Pancreas (tissue), 10 donors: ENCODE measurements around the gene METRN. TPM values are rescaled to one million over a fixed set of nuclear protein-coding genes. Genes with fewer than 3 reads are reported as not detected.

Source experiments
- ATAC-seq, 4 donors: fragments of 200-7000 bp; cut with Tn5 transposase; one replicate each; pipeline versions ENCODE4 v1.8.0 to v1.9.1; 2020; ENCODE audit warnings: mild to moderate bottlenecking in 4 of 4, moderate library complexity in 4 of 4
- DNase-seq, 6 donors: peaks; one replicate each; pipeline ENCODE4 v3.0.0-alpha.2; 2020
- FAIRE-seq: peaks from 2 replicates; lab custom pipeline; 2012; peaks lifted over from hg19 to GRCh38; lab: Jason Lieb, UNC
- H3K27ac ChIP-seq, 4 donors: fragments of 200-600 bp; sonication (generic); 1 replicate in 3 of 4; 2 replicates in 1 of 4; pipeline versions ENCODE4 v1.5.0 to v1.8.0; 2020
- H3K27me3 ChIP-seq, 4 donors: fragments of 200-600 bp; one replicate each; pipeline ENCODE4 v1.8.0; 2021
- H3K36me3 ChIP-seq, 3 donors: fragments of 200-600 bp; sonication (generic) in 1 of 3; one replicate each; pipeline versions ENCODE4 v1.5.0 to v1.8.0; 2020 to 2021
- H3K4me1 ChIP-seq, 3 donors: fragments of 200-600 bp; one replicate each; pipeline ENCODE4 v1.8.0; 2021
- H3K4me3 ChIP-seq, 4 donors: fragments of 200-600 bp; sonication (generic) in 2 of 4; one replicate each; pipeline versions ENCODE4 v1.5.0 to v1.8.0; 2020 to 2021
- H3K9me3 ChIP-seq, 4 donors: fragments of 200-600 bp; one replicate each; pipeline ENCODE4 v1.8.0; 2021
- WGBS, 2 donors: extraction: QIAGEN DNeasy Blood & Tissue Kit; methylation state at CpG; one replicate each; pipeline ENCODE4 v1.1.7; 2013; 5-methylcytosine and 5-hydroxymethylcytosine counted together
- intact Hi-C, 3 donors: fragments of 100-400 bp; cut with DNase I; formaldehyde crosslinking; loops; one replicate each; pipeline versions ENCODE4 v1.11.1 to v1.14.2; 2022
- polyA plus RNA-seq, 2 donors: library from polyadenylated mRNA; stranded (reverse); fragments of 200-250 nt; gene quantifications; one replicate each; pipeline ENCODE4 v1.2.3, GENCODE V29; 2013
- total RNA-seq, 6 donors: library from RNA; stranded (reverse); fragmentation: NEBNext Ultra II Directional in 4 of 6; extraction: Animal tissue kit (Norgen Biotek cat#: 25700) in 4 of 6; gene quantifications; one replicate each; pipeline versions ENCODE4 v1.2.1 to v1.2.4, GENCODE V29; 2021 to 2023
- TF ChIP-seq, protein P1 (sequence below), 4 donors: fragments of 200-600 bp; sonication (generic) in 3 of 4; IDR thresholded peaks; one replicate each; pipeline versions ENCODE4 v1.5.0 to v1.8.0; 2021; ENCODE audit warnings: antibody characterized with exemption in 4 of 4
- donor health status: healthy with polysubstance abuse.
- donor health status: DM: no; HTN: no; CAD: no; lungs with moderate emphysema.
- donor health status: DM: no; HTN: no; CAD: no.
- donor health status: control.
- donor health status: control.
- donor health status: Bipolar disorder and iron deficiency.
- donor health status: DM: yes; HTN: yes; CAD: no.
- donor health status: DM: no; HTN: no; CAD: no.
- donor health status: DM: no; HTN: no; CAD: no.
- donor health status: DM: yes; HTN: yes; CAD: no.

Gene METRN
- total and polyA plus RNA-seq, 8 donors = 27.6 to 82.0 (median 42.2) TPM

GRCh38 chr16:674968-675883, 39.7 kb upstream of the METRN start, which contains the start of gene RHBDL1:
Gene RHBDL1 (plus strand): TSS chr16:675671. CDS start chr16:675791, 120 bp downstream.
- DNase-seq (peak in 3 of 6 donors; percentile 53 to 87 (median 76)), FAIRE-seq (no peak), ATAC-seq (no peak)
- H3K27ac ChIP-seq = no peak within 1 kb of the TSS
- peak within 1 kb of the TSS in 2 of 4 donors; percentile 30 to 35 for H3K4me3 ChIP-seq
- no peaks in the 10 kb centered on the region for H3K4me1 ChIP-seq
- H3K27me3 ChIP-seq = no peaks in the 10 kb centered on the region
- TF ChIP-seq, protein P1, sequence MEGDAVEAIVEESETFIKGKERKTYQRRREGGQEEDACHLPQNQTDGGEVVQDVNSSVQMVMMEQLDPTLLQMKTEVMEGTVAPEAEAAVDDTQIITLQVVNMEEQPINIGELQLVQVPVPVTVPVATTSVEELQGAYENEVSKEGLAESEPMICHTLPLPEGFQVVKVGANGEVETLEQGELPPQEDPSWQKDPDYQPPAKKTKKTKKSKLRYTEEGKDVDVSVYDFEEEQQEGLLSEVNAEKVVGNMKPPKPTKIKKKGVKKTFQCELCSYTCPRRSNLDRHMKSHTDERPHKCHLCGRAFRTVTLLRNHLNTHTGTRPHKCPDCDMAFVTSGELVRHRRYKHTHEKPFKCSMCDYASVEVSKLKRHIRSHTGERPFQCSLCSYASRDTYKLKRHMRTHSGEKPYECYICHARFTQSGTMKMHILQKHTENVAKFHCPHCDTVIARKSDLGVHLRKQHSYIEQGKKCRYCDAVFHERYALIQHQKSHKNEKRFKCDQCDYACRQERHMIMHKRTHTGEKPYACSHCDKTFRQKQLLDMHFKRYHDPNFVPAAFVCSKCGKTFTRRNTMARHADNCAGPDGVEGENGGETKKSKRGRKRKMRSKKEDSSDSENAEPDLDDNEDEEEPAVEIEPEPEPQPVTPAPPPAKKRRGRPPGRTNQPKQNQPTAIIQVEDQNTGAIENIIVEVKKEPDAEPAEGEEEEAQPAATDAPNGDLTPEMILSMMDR (IDR thresholded peaks at IDR 0.05) = no peak
- no peaks in the 10 kb centered on the region for H3K9me3 ChIP-seq
- 9 to 16% methylated on average over 31 to 73 of the region's 73 CpGs for WGBS, 2 donors
- intact Hi-C loops = no loop called here
- peaks cover 0 to 28% (median 27%) of the 10 kb centered on the region in 3 donors for H3K36me3 ChIP-seq

DNA sequence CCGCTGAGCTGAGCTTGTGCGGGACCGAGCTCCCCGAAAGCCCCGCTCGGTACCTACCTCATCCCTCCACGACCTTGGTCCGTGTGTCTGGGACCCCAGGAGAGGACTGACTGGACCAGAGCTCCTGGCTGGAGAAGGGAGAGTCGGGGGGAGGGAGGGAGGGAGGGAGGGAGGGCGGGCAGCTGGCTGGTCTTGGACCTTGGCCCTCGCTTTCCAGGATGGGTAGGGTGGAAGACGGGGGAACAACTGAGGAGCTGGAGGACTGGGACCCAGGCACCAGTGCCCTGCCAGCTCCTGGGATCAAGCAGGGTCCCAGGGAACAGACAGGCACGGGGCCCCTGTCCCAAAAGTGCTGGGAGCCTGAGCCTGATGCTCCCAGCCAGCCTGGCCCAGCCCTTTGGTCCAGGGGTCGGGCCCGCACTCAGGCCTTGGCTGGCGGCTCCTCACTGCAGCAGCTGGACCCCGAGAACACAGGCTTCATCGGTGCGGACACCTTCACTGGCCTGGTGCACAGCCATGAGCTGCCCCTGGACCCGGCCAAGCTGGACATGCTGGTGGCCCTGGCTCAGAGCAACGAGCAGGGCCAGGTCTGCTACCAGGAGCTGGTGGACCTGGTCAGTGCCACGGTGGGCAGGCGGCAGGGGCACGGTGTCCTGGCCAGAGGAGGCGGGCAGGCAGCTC, 38.9 kb upstream of the METRN start:
- intact Hi-C loops = no loop called here
- FAIRE-seq (no peak), ATAC-seq (no peak)

DNA sequence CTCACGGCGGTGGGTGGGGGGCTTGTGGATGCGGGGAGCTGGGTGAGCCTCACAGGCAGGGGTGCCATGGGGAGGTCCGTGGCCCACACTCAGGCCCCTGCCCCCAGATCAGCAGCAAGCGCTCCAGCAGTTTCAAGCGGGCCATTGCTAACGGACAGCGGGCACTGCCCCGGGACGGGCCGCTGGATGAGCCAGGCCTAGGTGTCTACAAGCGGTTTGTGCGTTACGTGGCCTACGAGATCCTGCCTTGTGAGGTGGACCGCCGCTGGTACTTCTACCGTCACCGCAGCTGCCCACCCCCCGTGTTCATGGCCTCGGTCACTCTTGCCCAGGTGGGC, 38.4 kb upstream of the METRN start:
- ATAC-seq (no peak), DNase-seq (no peak), FAIRE-seq (no peak)
- Histone ChIP-seq H3K4me1 (peaks cover 5 to 7% (median 6%) of the 10 kb centered on the region in 3 donors), H3K9me3 (no peaks in the 10 kb centered on the region), H3K27ac (no peak overlapping the region), H3K27me3 (no peaks in the 10 kb centered on the region), H3K4me3 (no peak overlapping the region), H3K36me3 (peaks cover 0 to 17% (median 15%) of the 10 kb centered on the region in 3 donors)
- WGBS, 2 donors = 88 to 92% methylated on average over 18 to 21 of the region's 21 CpGs
- TF ChIP-seq, protein P1 (IDR thresholded peaks at IDR 0.05) = no peak
- intact Hi-C loops = no loop called here

More for the DNA sequence above, 38.9 kb upstream of the METRN start:
- WGBS, 2 donors = 42 to 46% methylated on average over 24 to 25 of the region's 25 CpGs
- H3K27me3 ChIP-seq = no peaks in the 10 kb centered on the region
- H3K36me3 ChIP-seq = peaks cover 0 to 21% (median 20%) of the 10 kb centered on the region in 3 donors
- no peaks in the 10 kb centered on the region for H3K9me3 ChIP-seq
- DNase-seq = peak in 1 of 6 donors; percentile 87
- H3K4me1 ChIP-seq = peaks cover under 1 to 2% (median 1%) of the 10 kb centered on the region in 3 donors
- no peak overlapping the region for H3K27ac ChIP-seq
- TF ChIP-seq, protein P1 (IDR thresholded peaks at IDR 0.05) = no peak
- peak overlapping the region in 2 of 4 donors; percentile 30 to 35 for H3K4me3 ChIP-seq

DNA sequence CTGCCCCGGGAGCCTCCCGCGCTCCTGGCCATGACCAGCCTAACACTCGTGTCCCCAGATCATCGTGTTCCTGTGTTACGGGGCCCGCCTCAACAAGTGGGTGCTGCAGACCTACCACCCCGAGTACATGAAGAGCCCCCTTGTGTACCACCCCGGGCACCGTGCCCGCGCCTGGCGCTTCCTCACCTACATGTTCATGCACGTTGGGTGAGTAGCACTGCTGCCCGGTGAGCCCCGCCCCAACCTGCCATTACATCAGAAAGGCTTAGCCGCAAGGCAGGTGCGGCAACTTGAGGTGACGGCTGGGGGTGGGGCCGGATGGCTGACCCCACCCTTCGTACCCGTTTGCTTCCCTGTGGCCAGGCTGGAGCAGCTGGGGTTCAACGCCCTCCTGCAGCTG, 38.0 kb upstream of the METRN start:
- Histone ChIP-seq H3K4me3 (no peak overlapping the region), H3K27me3 (no peaks in the 10 kb centered on the region), H3K4me1 (peaks cover 9 to 11% (median 9%) of the 10 kb centered on the region in 3 donors), H3K36me3 (peaks cover 0 to 19% (median 17%) of the 10 kb centered on the region in 3 donors), H3K9me3 (no peaks in the 10 kb centered on the region), H3K27ac (no peak overlapping the region)
- no peak for ATAC-seq
- TF ChIP-seq, protein P1 (IDR thresholded peaks at IDR 0.05) = no peak
- 76 to 82% methylated on average over 23 of the region's 23 CpGs for WGBS, 2 donors
- intact Hi-C loops = no loop called here
- DNase-seq = peak in 2 of 6 donors; percentile 33 to 84
- FAIRE-seq = no peak
